HG03378 (cell line): ENCODE results near the gene OR5B2.
"Not testable (repeated sequence)": the region's sequence is repeated elsewhere in the genome, so short reads cannot be mapped to it uniquely, and the experiment has no call there.

Experiments
- ATAC-seq: cut with Tn5 transposase; IDR thresholded peaks from one replicate; pipeline ENCODE4 v1.9.1; 2021; ENCODE audit warnings: mild to moderate bottlenecking, moderate library complexity; ENCODE audit not compliant: unreplicated experiment

OR5B2 gene

DNA sequence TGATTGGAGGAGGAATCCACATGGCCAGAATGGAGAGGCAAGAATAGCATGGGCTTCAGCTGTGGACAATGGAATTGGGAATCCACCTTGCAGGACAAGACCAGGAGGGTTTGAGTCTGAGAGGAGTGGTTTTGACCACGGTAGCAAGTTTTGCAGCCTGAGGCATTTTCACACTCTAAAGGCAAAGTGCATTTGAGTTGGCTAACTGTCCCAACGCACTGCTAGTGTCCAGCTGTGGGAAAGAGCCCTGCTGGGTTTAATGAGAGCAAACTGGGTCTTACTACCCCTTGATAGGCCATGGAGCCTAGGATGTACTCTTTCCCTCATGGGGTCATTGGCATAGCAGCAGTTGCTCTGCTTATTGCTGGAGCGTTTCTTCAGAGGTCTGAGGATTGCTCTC is at the start of gene OR5B2:
Gene OR5B2, minus strand, starts transcription at position 101 of the 400 bp plus-strand sequence. CDS start 4,860 bp downstream, outside the sequence.
- ATAC-seq = no peak

DNA sequence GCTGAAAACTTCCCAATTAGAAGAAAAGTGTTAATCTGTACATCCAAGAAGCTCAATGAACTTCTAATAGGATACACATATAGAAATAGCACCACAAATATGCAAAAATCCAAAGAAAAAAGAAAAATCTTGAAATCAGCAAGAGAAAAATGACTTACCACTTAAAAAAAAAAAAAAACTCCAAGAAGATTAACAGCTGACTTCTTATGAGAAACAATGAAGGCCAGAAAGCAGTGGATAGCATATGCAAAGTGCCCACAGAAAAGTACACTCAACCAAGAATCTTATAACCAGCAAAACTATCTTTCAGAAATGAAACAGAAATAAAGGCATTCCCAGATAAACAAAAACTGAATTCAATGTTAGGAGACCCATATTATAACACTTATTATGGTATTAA is 44.0 kb upstream of the OR5B2 start:
- no peak for ATAC-seq

DNA sequence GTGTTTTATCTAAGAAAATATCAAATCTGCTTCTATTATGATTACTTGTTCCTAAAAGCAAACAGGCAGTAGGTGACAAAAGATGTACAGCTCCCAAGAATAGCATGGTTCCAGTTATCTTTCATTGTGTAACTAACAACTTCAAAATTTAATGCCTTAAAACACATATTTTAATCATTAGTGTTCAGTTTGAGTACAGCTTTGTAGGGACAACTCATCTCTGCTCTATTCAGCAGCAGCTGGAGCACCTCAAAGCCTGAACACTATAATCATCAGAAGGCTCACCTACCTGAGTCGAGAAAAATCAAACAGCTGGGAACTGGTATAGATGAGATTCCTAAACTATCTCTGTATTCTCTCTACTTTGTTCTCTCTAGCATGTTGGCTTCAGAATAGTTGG is 38.4 kb upstream of the OR5B2 start:
- no peak for ATAC-seq

DNA sequence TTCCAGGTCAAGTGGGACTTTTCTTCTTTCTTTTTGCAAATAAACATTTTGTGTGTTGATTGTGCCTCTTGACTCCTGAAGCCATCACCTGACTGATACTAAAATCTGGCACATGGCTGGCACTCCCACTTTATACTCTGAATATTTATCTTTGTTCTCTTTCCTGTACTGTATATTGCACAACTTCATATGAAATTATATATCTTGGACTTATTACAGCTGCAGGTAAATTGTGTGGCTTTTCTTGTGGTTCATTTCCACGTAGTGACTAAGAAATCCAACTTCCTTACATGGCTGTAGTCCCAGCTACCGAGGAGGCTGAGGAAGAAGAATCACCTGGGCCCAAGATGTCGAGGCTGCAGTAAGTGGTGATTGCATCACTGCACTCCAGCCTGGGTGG is 37.8 kb upstream of the OR5B2 start:
- no peak for ATAC-seq

DNA sequence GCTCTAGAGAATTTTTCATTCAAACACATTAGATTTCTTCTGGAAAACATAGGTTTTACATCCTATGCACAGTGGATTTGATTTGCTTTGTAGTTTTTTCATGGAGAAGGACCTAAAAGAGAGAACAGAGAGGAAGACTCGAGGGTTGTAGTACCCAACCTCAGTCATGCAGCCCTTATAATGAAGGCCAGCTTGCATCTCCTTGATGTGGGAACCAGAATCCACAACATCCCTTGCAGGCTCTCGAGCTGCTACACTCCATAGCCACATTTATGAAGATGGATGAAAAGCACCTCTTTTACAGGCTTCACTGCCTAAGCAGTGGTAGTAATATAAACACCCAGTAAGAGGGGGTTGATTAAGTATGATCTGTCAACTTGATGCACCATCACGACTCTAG is 23.7 kb upstream of the OR5B2 start:
- no peak for ATAC-seq

DNA sequence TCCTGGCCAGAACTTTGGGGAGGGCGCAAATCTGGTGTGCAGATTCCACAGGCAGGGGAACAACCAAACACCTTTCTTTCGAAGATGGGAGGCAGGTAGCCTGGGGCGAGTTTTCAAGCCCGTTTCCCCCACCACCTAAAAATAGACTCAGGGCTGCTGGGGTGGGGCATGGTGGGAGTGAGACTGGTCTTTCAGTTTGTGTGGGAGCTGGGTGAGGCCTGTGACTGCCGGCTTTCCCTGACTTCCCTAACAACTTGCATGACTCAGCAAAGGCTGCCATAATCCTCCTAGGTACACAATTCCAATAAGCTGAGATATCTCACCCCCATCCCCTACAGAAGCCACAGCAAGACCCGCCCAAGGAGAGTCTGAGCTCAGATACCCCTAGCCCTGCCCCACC is 18.4 kb upstream of the OR5B2 start:
- no peak for ATAC-seq

DNA sequence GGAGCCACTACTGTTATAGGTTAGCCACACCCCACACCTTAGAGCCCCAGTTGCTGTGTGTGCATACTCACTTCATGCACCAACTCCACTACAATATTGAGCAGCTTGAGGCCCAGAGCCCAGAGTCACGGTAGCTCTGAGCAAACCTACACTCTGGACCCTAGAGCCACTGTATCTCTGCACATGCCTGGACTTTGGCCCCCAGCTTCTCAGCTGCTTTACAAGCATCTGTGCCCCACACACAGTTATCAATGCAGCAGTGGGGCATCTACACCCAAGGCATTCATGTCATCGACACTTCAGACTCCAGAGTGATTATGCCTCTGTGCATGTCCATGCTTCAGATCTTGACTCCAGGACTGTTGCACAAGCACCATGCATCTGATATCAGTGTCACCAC is 16.4 kb upstream of the OR5B2 start:
- no peak for ATAC-seq

DNA sequence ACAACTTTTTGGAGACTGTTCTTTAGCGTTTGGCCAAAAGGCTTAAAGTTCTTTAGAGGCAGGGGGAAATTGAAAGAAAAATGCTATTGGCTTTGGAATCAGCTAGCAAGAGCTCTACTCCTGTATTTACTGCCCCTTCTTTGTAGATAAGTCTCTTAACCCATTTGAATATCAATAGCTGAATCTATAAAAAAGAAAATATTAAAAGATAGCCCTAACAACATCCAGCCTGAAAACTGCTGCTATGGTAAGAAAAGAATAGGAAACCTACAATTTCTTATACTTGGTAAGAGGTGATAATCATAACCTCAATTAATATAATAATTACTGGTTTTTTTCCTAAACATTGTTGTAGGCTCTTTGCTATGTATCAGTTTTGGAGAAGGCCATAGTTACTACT is 14.2 kb upstream of the OR5B2 start, which contains the start of gene OR5B12:
Gene OR5B12, minus strand, starts transcription at position 101 of the 400 bp plus-strand sequence. CDS start 2,085 bp downstream, outside the sequence.
- ATAC-seq = no peak

DNA sequence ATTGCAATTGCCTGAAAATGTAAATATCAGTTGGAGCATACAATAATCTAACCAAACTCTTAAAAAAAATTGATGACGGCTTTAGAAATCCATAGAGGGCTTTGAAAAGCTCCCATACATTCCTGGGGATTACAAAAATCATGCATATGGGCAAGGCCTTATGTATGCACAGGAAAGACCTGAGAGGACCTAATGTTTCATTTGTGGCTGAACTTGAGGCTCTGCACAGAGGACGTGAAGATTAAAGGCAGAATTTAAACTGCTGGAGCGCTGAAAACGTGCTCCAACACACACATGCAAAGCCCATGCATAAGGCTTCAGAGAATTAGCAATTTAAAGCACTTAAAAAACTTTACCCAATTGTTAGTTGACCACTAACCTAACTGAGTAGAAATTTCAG is 10.6 kb upstream of the OR5B2 start:
- no peak for ATAC-seq

DNA sequence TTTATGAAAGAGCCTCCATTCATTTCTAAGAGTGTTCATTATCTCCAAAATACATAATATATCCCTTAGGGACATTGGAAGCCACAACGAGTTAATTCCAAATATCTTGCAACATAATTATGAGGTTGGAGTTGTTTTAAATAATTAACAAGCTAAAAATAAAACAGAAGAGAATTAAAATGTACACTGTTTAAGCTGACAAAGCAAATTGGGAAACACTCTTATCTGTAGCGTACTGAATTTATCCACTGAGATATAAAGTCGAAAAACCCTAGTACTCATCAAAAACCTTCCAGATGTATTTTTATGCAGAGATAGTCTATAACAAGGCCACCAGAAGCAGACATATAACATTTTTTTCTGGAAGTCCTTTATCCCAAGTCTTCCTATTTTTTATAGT is 6.3 kb upstream of the OR5B2 start:
- ATAC-seq = no peak

DNA sequence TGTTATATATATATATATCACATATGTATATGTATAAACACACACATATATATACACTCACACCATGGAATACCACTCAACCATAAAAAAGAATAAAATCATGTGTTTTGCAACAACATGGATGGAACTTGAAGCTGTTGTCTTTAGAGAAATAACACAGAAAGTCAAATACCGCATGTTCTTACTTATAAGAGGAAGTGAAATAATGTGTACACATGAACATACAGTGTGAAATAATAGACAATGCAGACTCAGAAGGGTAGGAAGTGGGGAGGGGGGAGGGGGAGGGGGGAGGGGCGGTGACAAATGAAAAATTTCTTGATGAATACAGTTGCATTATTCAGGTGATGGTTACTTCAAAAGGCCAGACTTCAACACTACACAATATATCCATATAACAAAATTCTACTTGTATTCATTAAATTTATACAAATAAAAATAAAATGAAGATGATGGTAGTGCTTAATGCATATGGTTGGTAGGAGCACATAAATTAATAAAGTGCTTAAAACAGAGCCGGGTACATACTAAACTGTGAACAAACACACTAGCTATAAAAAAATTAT is 5.8 kb upstream of the OR5B2 start:
- ATAC-seq = no peak

DNA sequence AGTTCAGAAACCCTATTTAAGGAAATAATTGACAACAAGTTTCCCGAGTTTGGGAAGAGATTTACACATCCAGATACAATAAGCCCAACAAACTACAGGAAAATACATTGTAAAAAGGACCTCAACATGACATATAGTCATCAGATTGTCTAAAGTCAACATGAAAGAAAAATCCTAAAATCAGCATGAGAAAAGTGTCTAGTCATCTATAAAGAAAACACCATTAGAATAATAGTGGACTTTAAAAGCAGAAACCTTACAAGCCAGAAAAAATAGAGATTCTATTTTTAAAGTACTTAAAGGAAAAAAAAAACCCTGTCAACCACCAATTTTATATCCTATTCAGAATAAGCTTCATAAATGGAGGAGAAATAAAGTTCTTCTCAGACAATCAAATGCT is 1.4 kb upstream of the OR5B2 start:
- no peak for ATAC-seq

DNA sequence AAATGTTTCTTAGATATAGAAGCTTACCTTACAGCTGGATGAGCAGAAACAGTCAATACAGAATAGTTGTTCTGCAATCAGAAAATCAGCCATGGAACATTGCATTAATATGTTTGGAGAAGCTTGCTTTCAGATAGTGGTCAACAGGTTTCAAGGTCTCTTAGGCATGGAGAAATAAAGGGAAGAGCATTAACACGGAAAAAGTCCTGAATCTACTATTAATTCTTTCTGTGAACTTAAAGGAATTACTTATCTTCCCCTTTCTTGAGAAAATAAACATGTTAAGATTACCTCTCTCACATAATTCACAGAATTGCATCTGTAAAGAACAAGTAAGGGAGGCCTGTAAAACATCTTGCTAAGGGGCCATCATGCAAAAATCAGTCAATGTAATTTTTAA is 21.1 kb downstream of the OR5B2 start, which contains the start of gene OR5B3:
Gene OR5B3, minus strand, starts transcription at position 101 of the 400 bp plus-strand sequence. CDS start 3,465 bp downstream, outside the sequence.
- no peak for ATAC-seq

DNA sequence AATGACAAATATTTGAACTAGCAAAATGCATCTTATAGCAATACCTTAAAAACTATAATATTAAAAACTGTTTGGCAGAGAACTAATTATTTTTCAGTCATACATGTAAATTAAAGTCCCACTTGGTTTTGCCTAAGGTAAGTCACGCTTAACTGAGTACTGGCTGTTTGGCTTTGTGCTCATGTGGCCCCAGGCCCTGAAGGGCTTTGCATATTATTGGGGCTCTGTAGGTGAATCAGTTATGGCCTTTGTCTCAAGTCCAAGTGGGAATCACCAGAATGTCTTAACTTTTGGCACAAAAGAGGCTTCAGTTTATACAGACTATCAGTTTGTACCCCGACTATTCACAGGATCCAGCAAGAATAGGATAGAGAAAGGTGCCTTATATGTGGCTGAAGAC is 28.3 kb downstream of the OR5B2 start:
- not testable (repeated sequence) for ATAC-seq

DNA sequence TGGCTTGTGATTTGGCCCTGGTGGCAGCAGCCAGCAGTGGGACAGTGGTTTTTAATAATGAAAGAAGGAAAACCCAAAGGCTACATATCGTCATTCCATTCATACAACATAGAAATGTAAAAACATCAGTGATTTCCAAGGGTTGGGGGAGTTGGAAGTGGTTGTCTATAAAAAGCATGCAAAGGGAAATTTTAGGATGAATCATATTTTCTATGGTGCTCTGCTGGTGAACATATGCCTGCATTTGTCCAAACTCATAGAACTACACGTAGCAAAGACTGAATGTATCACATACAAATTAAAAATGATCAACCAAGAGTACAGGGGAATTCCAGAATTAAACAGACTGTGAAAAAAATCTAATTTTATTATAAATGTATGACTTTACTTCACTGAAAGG is 32.3 kb downstream of the OR5B2 start:
- no peak for ATAC-seq

DNA sequence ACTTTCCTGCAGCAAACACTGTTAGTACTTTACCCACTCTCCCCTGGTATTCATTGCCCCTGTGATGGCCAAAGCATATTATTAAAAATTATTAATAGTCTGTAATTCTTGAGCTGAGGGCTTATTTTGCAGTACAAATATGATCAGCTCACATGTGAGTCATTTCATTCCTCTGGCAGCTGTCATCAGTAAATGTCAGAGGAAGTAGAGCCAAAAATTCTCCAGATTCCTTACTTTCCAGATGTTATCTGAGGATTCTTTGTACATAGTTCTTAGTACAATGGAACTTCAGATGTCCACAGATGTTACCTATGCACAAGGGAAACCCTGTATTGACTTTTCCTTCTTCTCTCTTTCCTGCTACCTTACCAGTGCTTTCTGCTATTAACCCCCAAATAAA is 33.7 kb downstream of the OR5B2 start:
- no peak for ATAC-seq

DNA sequence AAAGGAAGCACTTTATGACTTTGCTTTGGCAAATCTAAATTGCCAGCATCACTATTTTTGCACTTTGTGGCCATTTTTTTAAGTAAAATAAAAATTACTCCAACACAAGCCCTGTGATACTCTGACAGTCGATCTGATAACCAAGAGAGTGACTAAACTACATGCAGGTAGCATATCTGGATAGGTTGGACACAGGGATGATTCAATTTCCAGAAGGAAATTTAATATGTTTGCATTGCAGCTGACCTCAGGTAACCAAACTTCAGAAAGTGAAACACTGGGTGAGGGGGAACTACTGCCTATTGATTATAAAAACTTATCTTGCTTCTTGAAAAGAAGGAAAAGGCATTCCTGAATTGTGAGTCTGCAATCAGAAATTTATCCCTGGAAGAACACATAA is 35.2 kb downstream of the OR5B2 start:
- ATAC-seq = no peak

DNA sequence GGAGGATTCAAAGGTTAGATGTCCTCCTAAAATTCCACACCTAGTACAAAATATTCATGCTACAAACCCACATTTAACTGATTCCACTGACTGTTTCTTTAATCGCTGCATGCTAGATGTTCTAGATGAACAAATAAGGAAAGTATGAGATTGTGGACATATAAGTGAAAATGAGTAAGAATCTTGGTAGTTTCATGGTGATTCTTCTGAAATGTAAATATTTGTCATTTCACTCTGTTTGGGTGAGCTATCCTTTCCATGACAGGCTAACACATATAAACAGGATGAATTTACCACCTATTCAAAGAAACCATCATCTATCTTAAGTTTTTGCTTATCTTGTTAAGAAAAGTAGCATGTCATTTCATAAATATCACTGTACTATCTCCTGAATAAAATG is 36.0 kb downstream of the OR5B2 start:
- no peak for ATAC-seq

DNA sequence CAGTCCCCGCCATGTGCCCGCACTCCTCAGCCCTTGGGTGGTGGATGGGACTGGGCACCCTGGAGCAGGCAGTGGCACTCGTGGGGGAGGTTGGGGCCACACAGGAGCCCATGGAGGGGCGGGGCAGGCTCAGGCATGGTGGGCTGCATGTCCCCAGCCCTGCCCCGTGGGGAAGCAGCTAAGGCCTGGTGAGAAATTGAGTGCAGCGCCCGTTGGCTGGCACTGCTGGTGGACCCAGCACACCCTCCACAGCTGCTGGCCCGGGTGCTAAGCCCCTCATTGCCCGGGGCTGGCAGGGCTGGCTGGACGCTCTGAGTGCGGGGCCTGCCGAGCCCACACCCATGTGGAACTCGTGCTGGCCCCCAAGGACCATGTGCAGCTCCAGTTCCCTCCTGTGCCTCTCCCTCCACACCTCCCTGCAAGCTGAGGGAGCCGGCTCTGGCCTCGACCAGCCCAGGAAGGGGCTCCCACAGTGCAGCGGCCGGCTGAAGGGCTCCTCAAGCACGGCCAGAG is 37.3 kb downstream of the OR5B2 start:
- ATAC-seq = no peak
